ENCODE data around the gene LDB2. TPM values are rescaled to one million over a fixed set of nuclear protein-coding genes. Genes with fewer than 3 reads are reported as not detected.
A peak's percentile ranks its signal among the peaks of the same experiment; 100 is the strongest.
"Not testable (repeated sequence)": the region's sequence is repeated elsewhere in the genome, so short reads cannot be mapped to it uniquely, and the experiment has no call there.

The LDB2 gene
- polyA plus RNA-seq, 4 donors = 85.7 to 106 (median 92.1) TPM

GRCh38 chr4:16580514-16580913, 317.9 kb downstream of the LDB2 start:
- DNase-seq (ENCODE audit: low read depth in 4 of 4, low spot score in 2 of 4) = no peak

- DNase-seq (ENCODE audit: low read depth in 4 of 4, low spot score in 2 of 4) = no peak
These were observed 318.6 kb downstream of the LDB2 start for GRCh38 chr4:16579866-16580265.

GRCh38 chr4:16577177-16577576, 321.3 kb downstream of the LDB2 start:
- DNase-seq (ENCODE audit: low read depth in 4 of 4, low spot score in 2 of 4) = no peak

- DNase-seq (ENCODE audit: low read depth in 4 of 4, low spot score in 2 of 4) = no peak
These were observed 323.5 kb downstream of the LDB2 start for GRCh38 chr4:16574981-16575380.

GRCh38 chr4:16573739-16574138, 324.7 kb downstream of the LDB2 start:
- DNase-seq (ENCODE audit: low read depth in 4 of 4, low spot score in 2 of 4) = no peak

- no peak for DNase-seq (ENCODE audit: low read depth in 4 of 4, low spot score in 2 of 4)
These were observed 325.2 kb downstream of the LDB2 start for GRCh38 chr4:16573206-16573605.

- DNase-seq (ENCODE audit: low read depth in 4 of 4, low spot score in 2 of 4) = no peak
These were observed 325.8 kb downstream of the LDB2 start for GRCh38 chr4:16572631-16573030.

- no peak for DNase-seq (ENCODE audit: low read depth in 4 of 4, low spot score in 2 of 4)
These were observed 326.3 kb downstream of the LDB2 start for GRCh38 chr4:16572161-16572560.

- DNase-seq (ENCODE audit: low read depth in 4 of 4, low spot score in 2 of 4) = no peak
These were observed 328.7 kb downstream of the LDB2 start for GRCh38 chr4:16569790-16570189.

- not testable (repeated sequence) for DNase-seq (ENCODE audit: low read depth in 4 of 4, low spot score in 2 of 4)
These were observed 341.1 kb downstream of the LDB2 start for GRCh38 chr4:16557316-16557715.

GRCh38 chr4:16555156-16555555, 343.3 kb downstream of the LDB2 start:
- DNase-seq (ENCODE audit: low read depth in 4 of 4, low spot score in 2 of 4) = no peak

GRCh38 chr4:16550531-16550930, 347.9 kb downstream of the LDB2 start:
- DNase-seq (ENCODE audit: low read depth in 4 of 4, low spot score in 2 of 4) = no peak

- DNase-seq (ENCODE audit: low read depth in 4 of 4, low spot score in 2 of 4) = no peak
These were observed 352.8 kb downstream of the LDB2 start for GRCh38 chr4:16545656-16546055.

GRCh38 chr4:16544869-16545268, 353.6 kb downstream of the LDB2 start:
- no peak for DNase-seq (ENCODE audit: low read depth in 4 of 4, low spot score in 2 of 4)

GRCh38 chr4:16544251-16544721, 354.2 kb downstream of the LDB2 start:
- DNase-seq (ENCODE audit: low read depth in 4 of 4, low spot score in 2 of 4) = peak in 2 of 4 donors; percentile 32 to 41

GRCh38 chr4:16537926-16538325, 360.5 kb downstream of the LDB2 start:
- no peak for DNase-seq (ENCODE audit: low read depth in 4 of 4, low spot score in 2 of 4)

- no peak for DNase-seq (ENCODE audit: low read depth in 4 of 4, low spot score in 2 of 4)
These were observed 366.0 kb downstream of the LDB2 start for GRCh38 chr4:16532240-16532970.

GRCh38 chr4:16530688-16531635, 367.5 kb downstream of the LDB2 start:
- DNase-seq (ENCODE audit: low read depth in 4 of 4, low spot score in 2 of 4) = no peak

GRCh38 chr4:16524911-16525554, 373.4 kb downstream of the LDB2 start:
- DNase-seq (ENCODE audit: low read depth in 4 of 4, low spot score in 2 of 4) = no peak

GRCh38 chr4:16524406-16524805, 374.0 kb downstream of the LDB2 start:
- DNase-seq (ENCODE audit: low read depth in 4 of 4, low spot score in 2 of 4) = no peak

GRCh38 chr4:16523526-16523925, 374.9 kb downstream of the LDB2 start:
- DNase-seq (ENCODE audit: low read depth in 4 of 4, low spot score in 2 of 4) = not testable (repeated sequence)

All from left renal cortex interstitium (tissue), 4 donors.